HEK293T (cell line): ENCODE data around the gene SLC10A1.

Experiments
- FOXA1 ChIP-seq: fragments of 450-650 bp; IDR thresholded peaks from 2 replicates; pipeline ENCODE4 v1.6.1; 2016; ENCODE audit warnings: mild to moderate bottlenecking
- FOXK2 ChIP-seq: fragments of 450-650 bp; IDR thresholded peaks from 2 replicates; pipeline ENCODE4 v1.6.1; 2016; ENCODE audit warnings: mild to moderate bottlenecking
- FOXM1 ChIP-seq: fragments of 450-650 bp; IDR thresholded peaks from 2 replicates; pipeline ENCODE4 v1.6.1; 2017; ENCODE audit warnings: mild to moderate bottlenecking, borderline replicate concordance
- SUZ12 ChIP-seq: fragments of 450-650 bp; IDR thresholded peaks from 2 replicates; pipeline ENCODE4 v1.6.1; 2016; ENCODE audit warnings: mild to moderate bottlenecking
- ZNF384 ChIP-seq: fragments of 450-650 bp; IDR thresholded peaks from 2 replicates; pipeline ENCODE4 v1.6.1; 2016

DNA sequence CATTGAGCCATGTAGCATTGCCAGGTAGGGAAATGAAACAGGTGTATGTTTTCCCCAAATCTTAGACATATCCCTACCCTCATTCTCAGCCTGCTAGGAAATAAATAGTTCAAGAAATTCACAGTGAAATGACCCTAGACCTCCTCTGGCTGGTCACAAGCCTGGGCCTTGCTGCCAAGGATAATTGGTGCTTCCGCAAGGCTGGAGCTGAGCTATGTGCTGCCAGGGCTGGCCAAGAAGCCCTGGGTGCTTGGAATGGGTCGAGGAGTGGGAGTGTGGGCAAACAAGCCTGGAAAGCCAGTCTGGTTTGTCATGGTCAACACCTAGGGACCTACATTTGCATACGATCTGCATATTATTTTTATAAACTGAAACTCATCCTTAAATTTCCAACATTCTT is 31.3 kb upstream of the SLC10A1 start:
- TF ChIP-seq FOXK2 (no peak), ZNF384 (no peak), SUZ12 (no peak), FOXA1 (no peak), FOXM1 (no peak)
